T follicular helper cell (primary cell): ENCODE results near the gene ZNF641.
"Not testable (repeated sequence)": the region's sequence is repeated elsewhere in the genome, so short reads cannot be mapped to it uniquely, and the experiment has no call there.

Experiments used
- DNase-seq: peaks from one replicate; pipeline ENCODE4 v3.0.0-alpha.2; 2020; ENCODE audit warnings: low read depth

Gene ZNF641

GRCh38 chr12:48334808-48335207 is 15.9 kb downstream of the ZNF641 start:
- no peak for DNase-seq

GRCh38 chr12:48333680-48334079 is 17.0 kb downstream of the ZNF641 start:
- not testable (repeated sequence) for DNase-seq

GRCh38 chr12:48331399-48331798 is 19.3 kb downstream of the ZNF641 start:
- no peak for DNase-seq

GRCh38 chr12:48329199-48329939 is 21.4 kb downstream of the ZNF641 start:
- DNase-seq: no peak

GRCh38 chr12:48316491-48316890 is 34.2 kb downstream of the ZNF641 start:
- no peak for DNase-seq

- DNase-seq: no peak
Observed at GRCh38 chr12:48311313-48311712, 39.4 kb downstream of the ZNF641 start.

GRCh38 chr12:48307269-48307668 is 43.5 kb downstream of the ZNF641 start:
- DNase-seq: no peak

GRCh38 chr12:48305190-48305589 is 45.5 kb downstream of the ZNF641 start:
- DNase-seq: no peak

GRCh38 chr12:48302161-48302911 is 48.4 kb downstream of the ZNF641 start:
- DNase-seq: no peak

- DNase-seq: no peak
Observed at GRCh38 chr12:48300774-48301173, 49.9 kb downstream of the ZNF641 start.

GRCh38 chr12:48296586-48297282 is 54.0 kb downstream of the ZNF641 start:
- no peak for DNase-seq

GRCh38 chr12:48292040-48292439 is 58.7 kb downstream of the ZNF641 start:
- no peak for DNase-seq

GRCh38 chr12:48291511-48291910 is 59.2 kb downstream of the ZNF641 start:
- no peak for DNase-seq

- DNase-seq: no peak
Observed at GRCh38 chr12:48288387-48289268, 62.1 kb downstream of the ZNF641 start.
